Natural killer cell (primary cell): ENCODE data around the gene NSD1. TPM values are rescaled to one million over a fixed set of nuclear protein-coding genes. Genes with fewer than 3 reads are reported as not detected.
A peak's percentile ranks its signal among the peaks of the same experiment; 100 is the strongest.

Experiments
- ATAC-seq, 3 donors: fragments of 150-1000 bp in 2 of 3; fragments of 200-7000 bp in 1 of 3; cut with Tn5 transposase; 1 replicate in 1 of 3; 2 replicates in 2 of 3; pipeline ENCODE4 v1.10.0; 2021; ENCODE audit warnings: mild to moderate bottlenecking in 2 of 3, moderate library complexity in 2 of 3
- DNase-seq, 2 donors: peaks; one replicate each; pipeline versions ENCODE4 v3.0.0 to v3.0.0-alpha.2; 2013 to 2021; ENCODE audit warnings: mixed read lengths in 1 of 2
- H3K27ac ChIP-seq: one replicate; pipeline ENCODE4 v1.5.1; 2013; ENCODE audit warnings: mild to moderate bottlenecking, low read length
- H3K27me3 ChIP-seq: one replicate; pipeline ENCODE4 v1.6.1; 2013; ENCODE audit warnings: low read length; ENCODE audit not compliant: control insufficient read depth, insufficient read depth
- H3K36me3 ChIP-seq: one replicate; pipeline ENCODE4 v1.6.1; 2013; ENCODE audit warnings: low read length; ENCODE audit not compliant: control insufficient read depth, insufficient read depth
- H3K4me1 ChIP-seq: one replicate; pipeline ENCODE4 v1.6.1; 2013; ENCODE audit warnings: low read length; ENCODE audit not compliant: control insufficient read depth, insufficient read depth
- H3K4me3 ChIP-seq: one replicate; pipeline ENCODE4 v1.5.1; 2013; ENCODE audit warnings: low read length
- H3K9me3 ChIP-seq: one replicate; pipeline ENCODE4 v1.6.1; 2013; ENCODE audit warnings: low read length; ENCODE audit not compliant: control insufficient read depth, insufficient read depth
- H3K27ac Mint-ChIP-seq, 2 donors: one replicate each; pipeline ENCODE4 v1.8.0; 2022; ENCODE audit warnings: mild to moderate bottlenecking in 2 of 2, mixed read lengths in 2 of 2, moderate library complexity in 1 of 2
- H3K27me3 Mint-ChIP-seq, 2 donors: one replicate each; pipeline ENCODE4 v1.8.0; 2022; ENCODE audit warnings: low read depth in 2 of 2, mixed read lengths in 2 of 2
- H3K36me3 Mint-ChIP-seq: one replicate; pipeline ENCODE4 v1.8.0; 2022; ENCODE audit warnings: mixed read lengths
- H3K4me1 Mint-ChIP-seq, 2 donors: one replicate each; pipeline ENCODE4 v1.8.0; 2022; ENCODE audit warnings: mixed read lengths in 2 of 2
- H3K4me3 Mint-ChIP-seq: one replicate; pipeline ENCODE4 v1.8.0; 2022; ENCODE audit warnings: mild to moderate bottlenecking, moderate library complexity, mixed read lengths
- H3K9me3 Mint-ChIP-seq, 2 donors: one replicate each; pipeline ENCODE4 v1.8.0; 2022; ENCODE audit warnings: mixed read lengths in 2 of 2
- CTCF ChIP-seq: fragments of 200-600 bp; IDR thresholded peaks from one replicate; pipeline ENCODE4 v1.8.0; 2022; ENCODE audit warnings: antibody characterized with exemption
- WGBS: methylation state at CpG from one replicate; pipeline ENCODE4 v1.1.7; 2013; ENCODE audit warnings: missing lambda C conversion rate; ENCODE audit not compliant: insufficient coverage; 5-methylcytosine and 5-hydroxymethylcytosine counted together
- intact Hi-C: fragments of 100-400 bp; cut with micrococcal nuclease; formaldehyde crosslinking; loops from one replicate; pipeline ENCODE4 v1.14.2; 2022
- total RNA-seq, 4 donors: library from RNA; stranded (reverse); fragments of 120-200 nt in 1 of 4; gene quantifications; one replicate each; pipeline versions ENCODE4 v1.2.3 to v1.2.4, GENCODE V29; 2013 to 2022

NSD1 gene
- total RNA-seq, 3 donors from 2014 or later (not counting 1 experiment from before 2014, with no cell fraction given), result 117 to 147 (median 143) TPM

- Histone ChIP-seq H3K36me3 (peaks cover 5% of the 10 kb centered on the region), H3K4me1 (peaks cover 61% of the 10 kb centered on the region), H3K27ac (no peak within 1 kb of the TSS), H3K4me3 (peak within 1 kb of the TSS; percentile 51), H3K27me3 (no peaks in the 10 kb centered on the region), H3K9me3 (no peaks in the 10 kb centered on the region)
- under 1% methylated on average over 78 of the region's 78 CpGs for WGBS
- peak; percentile 91 to 93 (median 92) for ATAC-seq
- Mint-ChIP-seq H3K4me1 (peaks cover 30 to 40% of the 10 kb centered on the region in 2 donors), H3K36me3 (no peaks in the 10 kb centered on the region), H3K9me3 (no peaks in the 10 kb centered on the region), H3K27me3 (no peaks in the 10 kb centered on the region), H3K27ac (peak within 1 kb of the TSS; percentile 68 to 87), H3K4me3 (peak within 1 kb of the TSS; percentile 91)
- TF ChIP-seq CTCF, result no peak
- DNase-seq, result peak; percentile 90 to 95
- intact Hi-C loops, result loop anchor here (5.0 kb wide), 1 partner anchor 45 kb away; the partner anchor contains the start of gene RGS14
Measured at GRCh38 chr5:177311723-177312648, 178.4 kb downstream of the NSD1 start, which contains the start of gene MXD3. Gene MXD3, minus strand, starts transcription at chr5:177311898. Its CDS starts 68 bp downstream, at chr5:177311830.

GRCh38 chr5:177312649-177313181 lies 179.1 kb downstream of the NSD1 start:
- Mint-ChIP-seq H3K4me3 (peak overlapping the region; percentile 86), H3K27me3 (no peaks in the 10 kb centered on the region), H3K36me3 (no peaks in the 10 kb centered on the region), H3K27ac (peak overlapping the region; percentile 18 to 67), H3K9me3 (no peaks in the 10 kb centered on the region), H3K4me1 (peaks cover 29 to 39% of the 10 kb centered on the region in 2 donors)
- peak; percentile 12 to 24 (median 22) for ATAC-seq
- peaks cover 53% of the 10 kb centered on the region for H3K4me1 ChIP-seq
- no peaks in the 10 kb centered on the region for H3K36me3 ChIP-seq
- no peak for TF ChIP-seq CTCF
- DNase-seq, result peak in 1 of 2 donors; percentile 54
- no peaks in the 10 kb centered on the region for H3K9me3 ChIP-seq
- 3% methylated on average over 19 of the region's 19 CpGs for WGBS
- peak overlapping the region; percentile 23 for H3K4me3 ChIP-seq
- no peak overlapping the region for H3K27ac ChIP-seq
- intact Hi-C loops, result loop anchor here (5.0 kb wide), 1 partner anchor 45 kb away; the partner anchor contains the start of gene RGS14
- no peaks in the 10 kb centered on the region for H3K27me3 ChIP-seq

GRCh38 chr5:177313561-177314259 lies 180.1 kb downstream of the NSD1 start:
- no peak for DNase-seq
- no peak overlapping the region for H3K27ac Mint-ChIP-seq
- H3K9me3 ChIP-seq, result no peaks in the 10 kb centered on the region
- 97% methylated on average over 14 of the region's 15 CpGs for WGBS
- H3K4me3 ChIP-seq, result no peak overlapping the region
- no peak overlapping the region for H3K27ac ChIP-seq
- H3K9me3 Mint-ChIP-seq, result no peaks in the 10 kb centered on the region
- TF ChIP-seq CTCF, result no peak
- H3K4me3 Mint-ChIP-seq, result no peak overlapping the region
- peaks cover 49% of the 10 kb centered on the region for H3K4me1 ChIP-seq
- no peaks in the 10 kb centered on the region for H3K36me3 Mint-ChIP-seq
- intact Hi-C loops, result loop anchor here (5.0 kb wide), 1 partner anchor 44 kb away; the partner anchor contains the start of gene RGS14
- ATAC-seq, result no peak
- no peaks in the 10 kb centered on the region for H3K27me3 ChIP-seq
- H3K27me3 Mint-ChIP-seq, result no peaks in the 10 kb centered on the region
- peaks cover 36 to 44% of the 10 kb centered on the region in 2 donors for H3K4me1 Mint-ChIP-seq
- no peaks in the 10 kb centered on the region for H3K36me3 ChIP-seq
